WTC11 (cell line): ENCODE results near the gene NTSR1. TPM values are rescaled to one million over a fixed set of nuclear protein-coding genes. Genes with fewer than 3 reads are reported as not detected.

ENCODE experiments used
- ATAC-seq: fragments of 200-7000 bp; cut with Tn5 transposase; 2 replicates; pipeline ENCODE4 v1.10.0; 2021; ENCODE audit warnings: mild to moderate bottlenecking, moderate library complexity
- CTCF ChIA-PET: fragments of 300-600 bp; sonication (Branson Sonifier 250); formaldehyde crosslinking; loops from one replicate; lab custom pipeline; 2021; ENCODE audit warnings: antibody characterized with exemption; lab: Charles Lee
- POLR2A ChIA-PET: fragments of 350-600 bp; sonication (Branson Sonifier 250); formaldehyde crosslinking; loops from one replicate; lab custom pipeline; 2021; ENCODE audit warnings: antibody characterized with exemption; lab: Charles Lee
- DNase-seq: peaks from one replicate; pipeline ENCODE4 v3.0.0; 2021; ENCODE audit warnings: low spot score
- H3K27ac Mint-ChIP-seq: 2 replicates; pipeline ENCODE4 v1.8.0; 2021; ENCODE audit warnings: mixed read lengths
- H3K27me3 Mint-ChIP-seq: 2 replicates; pipeline ENCODE4 v1.8.0; 2021; ENCODE audit warnings: low read depth, mild to moderate bottlenecking, moderate library complexity, mixed read lengths
- H3K36me3 Mint-ChIP-seq: 2 replicates; pipeline ENCODE4 v1.8.0; 2021; ENCODE audit warnings: mixed read lengths
- H3K4me1 Mint-ChIP-seq: 2 replicates; pipeline ENCODE4 v1.8.0; 2022; ENCODE audit warnings: mixed read lengths
- H3K4me3 Mint-ChIP-seq: 2 replicates; pipeline ENCODE4 v1.8.0; 2021; ENCODE audit warnings: mild to moderate bottlenecking, moderate library complexity, mixed read lengths
- H3K9me3 Mint-ChIP-seq: 2 replicates; pipeline ENCODE4 v1.8.0; 2021; ENCODE audit warnings: mixed read lengths
- AR ChIP-seq: fragments of 250-450 bp; sonication (Bioruptor Pico); IDR thresholded peaks from 2 replicates; pipeline ENCODE4 v1.9.0; 2021; ENCODE audit warnings: mild to moderate bottlenecking
- CREB1 ChIP-seq: sonication (generic); formaldehyde crosslinking; IDR thresholded peaks from 2 replicates; pipeline ENCODE4 v1.8.0; 2023; ENCODE audit warnings: mild to moderate bottlenecking, missing genetic modification reagents
- EMX1 ChIP-seq: fragments of 250-450 bp; sonication (Bioruptor Pico); IDR thresholded peaks from 2 replicates; pipeline ENCODE4 v1.8.0; 2021; ENCODE audit warnings: mild to moderate bottlenecking
- ERG ChIP-seq: fragments of 250-450 bp; sonication (Bioruptor Pico); IDR thresholded peaks from 2 replicates; pipeline ENCODE4 v1.8.0; 2021; ENCODE audit warnings: mild to moderate bottlenecking
- ESRRA ChIP-seq: sonication (generic); formaldehyde crosslinking; IDR thresholded peaks from 2 replicates; pipeline ENCODE4 v1.8.1; 2022; ENCODE audit warnings: mild to moderate bottlenecking, missing genetic modification reagents, borderline replicate concordance
- ETV6 ChIP-seq: sonication (generic); formaldehyde crosslinking; IDR thresholded peaks from 2 replicates; pipeline ENCODE4 v1.8.1; 2022; ENCODE audit warnings: mild to moderate bottlenecking, missing genetic modification reagents
- FOXP4 ChIP-seq: sonication (generic); formaldehyde crosslinking; IDR thresholded peaks from 2 replicates; pipeline ENCODE4 v1.8.0; 2022; ENCODE audit warnings: mild to moderate bottlenecking, missing genetic modification reagents
- GRHL2 ChIP-seq: fragments of 250-450 bp; sonication (Bioruptor Pico); IDR thresholded peaks from 2 replicates; pipeline ENCODE4 v1.8.0; 2022; ENCODE audit warnings: mild to moderate bottlenecking, moderate library complexity; ENCODE audit not compliant: insufficient replicate concordance, severe bottlenecking
- IRF2 ChIP-seq: sonication (generic); formaldehyde crosslinking; IDR thresholded peaks from 2 replicates; pipeline ENCODE4 v1.8.0; 2022; ENCODE audit warnings: low read depth, missing genetic modification reagents, borderline replicate concordance
- MLX ChIP-seq: sonication (generic); formaldehyde crosslinking; IDR thresholded peaks from 2 replicates; pipeline ENCODE4 v1.8.1; 2023; ENCODE audit warnings: mild to moderate bottlenecking, missing genetic modification reagents, moderate library complexity
- MXD4 ChIP-seq: fragments of 250-450 bp; sonication (Bioruptor Pico); IDR thresholded peaks from 2 replicates; pipeline ENCODE4 v1.8.0; 2021; ENCODE audit warnings: mild to moderate bottlenecking, moderate library complexity, borderline replicate concordance
- NFATC4 ChIP-seq: fragments of 250-450 bp; sonication (Bioruptor Pico); IDR thresholded peaks from 2 replicates; pipeline ENCODE4 v1.9.0; 2021; ENCODE audit warnings: mild to moderate bottlenecking
- NR3C1 ChIP-seq: sonication (generic); formaldehyde crosslinking; conservative IDR thresholded peaks from 2 replicates; pipeline ENCODE4 v1.8.1; 2023; ENCODE audit warnings: low read depth, mild to moderate bottlenecking, missing genetic modification reagents
- OVOL2 ChIP-seq: fragments of 250-450 bp; sonication (Bioruptor Pico); IDR thresholded peaks from 2 replicates; pipeline ENCODE4 v1.9.0; 2021; ENCODE audit warnings: mild to moderate bottlenecking, borderline replicate concordance
- PRRX2 ChIP-seq: fragments of 250-450 bp; sonication (Bioruptor Pico); IDR thresholded peaks from 2 replicates; pipeline ENCODE4 v1.8.0; 2021; ENCODE audit warnings: mild to moderate bottlenecking
- RELA ChIP-seq: sonication (generic); formaldehyde crosslinking; IDR thresholded peaks from 2 replicates; pipeline ENCODE4 v1.8.1; 2022; ENCODE audit warnings: missing genetic modification reagents, mild to moderate bottlenecking, borderline replicate concordance
- SP1 ChIP-seq: sonication (generic); formaldehyde crosslinking; conservative IDR thresholded peaks from 2 replicates; pipeline ENCODE4 v1.8.1; 2022; ENCODE audit warnings: missing genetic modification reagents
- TEAD1 ChIP-seq: sonication (generic); formaldehyde crosslinking; IDR thresholded peaks from 2 replicates; pipeline ENCODE4 v1.8.0; 2022; ENCODE audit warnings: mild to moderate bottlenecking, missing genetic modification reagents
- ZNF263 ChIP-seq: sonication (generic); formaldehyde crosslinking; IDR thresholded peaks from 2 replicates; pipeline ENCODE4 v1.8.1; 2022; ENCODE audit warnings: low read depth, mild to moderate bottlenecking, moderate library complexity, missing genetic modification reagents
- ZNF317 ChIP-seq: sonication (generic); formaldehyde crosslinking; IDR thresholded peaks from 2 replicates; pipeline ENCODE4 v1.8.1; 2023; ENCODE audit warnings: low read depth, mild to moderate bottlenecking, moderate library complexity, missing genetic modification reagents, borderline replicate concordance
- total RNA-seq: library from RNA; stranded (reverse); gene quantifications from 3 replicates; pipeline ENCODE4 v1.2.3, GENCODE V29; 2021
- TF ChIP-seq, protein P1 (sequence below): sonication (generic); formaldehyde crosslinking; IDR thresholded peaks from 2 replicates; pipeline ENCODE4 v1.8.0; 2023; ENCODE audit warnings: mild to moderate bottlenecking, missing genetic modification reagents
- TF ChIP-seq, protein P2 (sequence below): sonication (generic); formaldehyde crosslinking; IDR thresholded peaks from 2 replicates; pipeline ENCODE4 v1.8.1; 2023; ENCODE audit warnings: mild to moderate bottlenecking, missing genetic modification reagents, borderline replicate concordance

NTSR1 gene
- total RNA-seq, 1 experiment from 2014 or later = 0.63 TPM

- TF ChIP-seq, protein P1, sequence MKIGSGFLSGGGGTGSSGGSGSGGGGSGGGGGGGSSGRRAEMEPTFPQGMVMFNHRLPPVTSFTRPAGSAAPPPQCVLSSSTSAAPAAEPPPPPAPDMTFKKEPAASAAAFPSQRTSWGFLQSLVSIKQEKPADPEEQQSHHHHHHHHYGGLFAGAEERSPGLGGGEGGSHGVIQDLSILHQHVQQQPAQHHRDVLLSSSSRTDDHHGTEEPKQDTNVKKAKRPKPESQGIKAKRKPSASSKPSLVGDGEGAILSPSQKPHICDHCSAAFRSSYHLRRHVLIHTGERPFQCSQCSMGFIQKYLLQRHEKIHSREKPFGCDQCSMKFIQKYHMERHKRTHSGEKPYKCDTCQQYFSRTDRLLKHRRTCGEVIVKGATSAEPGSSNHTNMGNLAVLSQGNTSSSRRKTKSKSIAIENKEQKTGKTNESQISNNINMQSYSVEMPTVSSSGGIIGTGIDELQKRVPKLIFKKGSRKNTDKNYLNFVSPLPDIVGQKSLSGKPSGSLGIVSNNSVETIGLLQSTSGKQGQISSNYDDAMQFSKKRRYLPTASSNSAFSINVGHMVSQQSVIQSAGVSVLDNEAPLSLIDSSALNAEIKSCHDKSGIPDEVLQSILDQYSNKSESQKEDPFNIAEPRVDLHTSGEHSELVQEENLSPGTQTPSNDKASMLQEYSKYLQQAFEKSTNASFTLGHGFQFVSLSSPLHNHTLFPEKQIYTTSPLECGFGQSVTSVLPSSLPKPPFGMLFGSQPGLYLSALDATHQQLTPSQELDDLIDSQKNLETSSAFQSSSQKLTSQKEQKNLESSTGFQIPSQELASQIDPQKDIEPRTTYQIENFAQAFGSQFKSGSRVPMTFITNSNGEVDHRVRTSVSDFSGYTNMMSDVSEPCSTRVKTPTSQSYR = no peak
- TF ChIP-seq MLX (CRISPR knock-in tag) = no peak
- TF ChIP-seq ESRRA = no peak
- TF ChIP-seq, protein P2, sequence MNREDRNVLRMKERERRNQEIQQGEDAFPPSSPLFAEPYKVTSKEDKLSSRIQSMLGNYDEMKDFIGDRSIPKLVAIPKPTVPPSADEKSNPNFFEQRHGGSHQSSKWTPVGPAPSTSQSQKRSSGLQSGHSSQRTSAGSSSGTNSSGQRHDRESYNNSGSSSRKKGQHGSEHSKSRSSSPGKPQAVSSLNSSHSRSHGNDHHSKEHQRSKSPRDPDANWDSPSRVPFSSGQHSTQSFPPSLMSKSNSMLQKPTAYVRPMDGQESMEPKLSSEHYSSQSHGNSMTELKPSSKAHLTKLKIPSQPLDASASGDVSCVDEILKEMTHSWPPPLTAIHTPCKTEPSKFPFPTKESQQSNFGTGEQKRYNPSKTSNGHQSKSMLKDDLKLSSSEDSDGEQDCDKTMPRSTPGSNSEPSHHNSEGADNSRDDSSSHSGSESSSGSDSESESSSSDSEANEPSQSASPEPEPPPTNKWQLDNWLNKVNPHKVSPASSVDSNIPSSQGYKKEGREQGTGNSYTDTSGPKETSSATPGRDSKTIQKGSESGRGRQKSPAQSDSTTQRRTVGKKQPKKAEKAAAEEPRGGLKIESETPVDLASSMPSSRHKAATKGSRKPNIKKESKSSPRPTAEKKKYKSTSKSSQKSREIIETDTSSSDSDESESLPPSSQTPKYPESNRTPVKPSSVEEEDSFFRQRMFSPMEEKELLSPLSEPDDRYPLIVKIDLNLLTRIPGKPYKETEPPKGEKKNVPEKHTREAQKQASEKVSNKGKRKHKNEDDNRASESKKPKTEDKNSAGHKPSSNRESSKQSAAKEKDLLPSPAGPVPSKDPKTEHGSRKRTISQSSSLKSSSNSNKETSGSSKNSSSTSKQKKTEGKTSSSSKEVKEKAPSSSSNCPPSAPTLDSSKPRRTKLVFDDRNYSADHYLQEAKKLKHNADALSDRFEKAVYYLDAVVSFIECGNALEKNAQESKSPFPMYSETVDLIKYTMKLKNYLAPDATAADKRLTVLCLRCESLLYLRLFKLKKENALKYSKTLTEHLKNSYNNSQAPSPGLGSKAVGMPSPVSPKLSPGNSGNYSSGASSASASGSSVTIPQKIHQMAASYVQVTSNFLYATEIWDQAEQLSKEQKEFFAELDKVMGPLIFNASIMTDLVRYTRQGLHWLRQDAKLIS (CRISPR knock-in tag) = no peak
- TF ChIP-seq RELA (CRISPR knock-in tag) = no peak
Observed at GRCh38 chr20:62749851-62750445, 41.3 kb downstream of the NTSR1 start (continued).

- peaks cover 5% of the 10 kb centered on the region; the same call in 1 of the 2 replicates for H3K9me3 Mint-ChIP-seq
- no peak overlapping the region for H3K4me3 Mint-ChIP-seq
- peaks cover 3% of the 10 kb centered on the region for H3K27me3 Mint-ChIP-seq
- H3K36me3 Mint-ChIP-seq = no peaks in the 10 kb centered on the region
- no peak for ATAC-seq
- H3K4me1 Mint-ChIP-seq = 0 out of 2 replicates have a peak, but pooled peaks cover 3% of the 10 kb centered on the region
- DNase-seq = no peak
- H3K27ac Mint-ChIP-seq = no peak overlapping the region
- POLR2A ChIA-PET = no interaction called here
- CTCF ChIA-PET = interaction anchor here (0.6 to 3.1 kb wide), 7 partner anchors 9 to 865 kb away, joined by 3 to 16 read pairs (median 3); partner anchors contain the start of gene NTSR1
- TF ChIP-seq FOXP4 (no peak), ERG (CRISPR knock-in tag) (no peak), ETV6 (CRISPR knock-in tag) (no peak), ZNF317 (CRISPR knock-in tag) (no peak), PRRX2 (CRISPR knock-in tag) (no peak), CREB1 (no peak), GRHL2 (CRISPR knock-in tag) (no peak), EMX1 (CRISPR knock-in tag) (no peak), MXD4 (no peak), NFATC4 (no peak), ZNF263 (CRISPR knock-in tag) (no peak), TEAD1 (no peak), NR3C1 (CRISPR knock-in tag) (no peak), IRF2 (CRISPR knock-in tag) (no peak), AR (no peak), OVOL2 (CRISPR knock-in tag) (no peak), SP1 (CRISPR knock-in tag) (no peak)
Observed at GRCh38 chr20:62751551-62752150, 43.0 kb downstream of the NTSR1 start.
